SU-DHL-6 (cell line): ENCODE results near the gene C5orf24.

Experiments used
- EZH2phosphoT487 ChIP-seq: fragments of 200-600 bp; sonication (generic), shearing (Covaris generic); conservative IDR thresholded peaks from 2 replicates; pipeline ENCODE4 v1.6.1; 2018; ENCODE audit warnings: mild to moderate bottlenecking, antibody characterized with exemption, low read length, moderate library complexity, mixed read lengths
- TF ChIP-seq, protein P1 (sequence below): fragments of 200-600 bp; sonication (generic); IDR thresholded peaks from one replicate; pipeline ENCODE4 v1.5.1; 2017; ENCODE audit warnings: antibody characterized with exemption, mild to moderate bottlenecking, low read length, moderate library complexity; ENCODE audit not compliant: insufficient read depth, poor library complexity, severe bottlenecking

DNA sequence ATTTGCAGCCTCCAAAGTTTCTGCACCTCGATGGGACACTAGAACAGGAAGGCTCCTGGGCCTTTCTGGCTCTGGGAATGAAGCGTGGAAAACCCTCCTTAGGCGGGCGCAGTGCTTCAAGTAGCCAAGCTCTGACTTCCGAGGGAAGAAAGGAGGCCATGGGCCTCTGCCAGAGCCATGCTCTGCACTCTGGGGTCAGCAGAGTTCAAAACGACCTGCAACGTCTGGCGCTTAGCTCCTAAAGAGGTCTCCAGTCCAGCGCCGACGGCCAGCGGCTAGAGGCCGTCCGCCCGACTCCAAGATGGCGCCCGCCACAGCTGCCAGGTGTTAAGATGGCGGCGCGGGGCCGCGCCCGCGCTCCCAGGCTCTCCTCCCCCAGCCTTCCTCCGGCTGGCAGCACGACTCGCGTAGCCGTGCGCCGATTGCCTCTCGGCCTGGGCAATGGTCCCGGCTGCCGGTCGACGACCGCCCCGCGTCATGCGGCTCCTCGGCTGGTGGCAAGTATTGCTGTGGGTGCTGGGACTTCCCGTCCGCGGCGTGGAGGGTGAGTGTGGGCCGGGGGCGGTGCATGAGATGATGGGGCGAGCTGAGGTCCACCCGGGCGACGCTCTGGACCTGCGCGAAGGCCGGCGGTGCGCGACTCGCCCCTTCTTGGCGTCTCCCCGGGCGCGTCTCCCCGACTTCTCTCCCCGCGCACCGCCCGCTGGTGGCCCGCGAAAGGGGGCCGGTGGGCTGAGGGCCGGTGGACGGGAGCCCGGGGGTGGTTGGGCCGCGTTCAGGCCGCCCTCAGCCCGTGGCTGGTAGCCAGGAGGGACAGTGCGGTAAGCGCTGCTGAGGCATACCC lies 28.4 kb downstream of the C5orf24 start, which contains the start of gene TXNDC15:
- TF ChIP-seq, protein P1, sequence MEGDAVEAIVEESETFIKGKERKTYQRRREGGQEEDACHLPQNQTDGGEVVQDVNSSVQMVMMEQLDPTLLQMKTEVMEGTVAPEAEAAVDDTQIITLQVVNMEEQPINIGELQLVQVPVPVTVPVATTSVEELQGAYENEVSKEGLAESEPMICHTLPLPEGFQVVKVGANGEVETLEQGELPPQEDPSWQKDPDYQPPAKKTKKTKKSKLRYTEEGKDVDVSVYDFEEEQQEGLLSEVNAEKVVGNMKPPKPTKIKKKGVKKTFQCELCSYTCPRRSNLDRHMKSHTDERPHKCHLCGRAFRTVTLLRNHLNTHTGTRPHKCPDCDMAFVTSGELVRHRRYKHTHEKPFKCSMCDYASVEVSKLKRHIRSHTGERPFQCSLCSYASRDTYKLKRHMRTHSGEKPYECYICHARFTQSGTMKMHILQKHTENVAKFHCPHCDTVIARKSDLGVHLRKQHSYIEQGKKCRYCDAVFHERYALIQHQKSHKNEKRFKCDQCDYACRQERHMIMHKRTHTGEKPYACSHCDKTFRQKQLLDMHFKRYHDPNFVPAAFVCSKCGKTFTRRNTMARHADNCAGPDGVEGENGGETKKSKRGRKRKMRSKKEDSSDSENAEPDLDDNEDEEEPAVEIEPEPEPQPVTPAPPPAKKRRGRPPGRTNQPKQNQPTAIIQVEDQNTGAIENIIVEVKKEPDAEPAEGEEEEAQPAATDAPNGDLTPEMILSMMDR, result no peak
- TF ChIP-seq EZH2phosphoT487, result no peak
